Measurements from ENCODE around the gene DCDC1.

- no peak for TF ChIP-seq CTCF (IDR thresholded peaks at IDR 0.05)
- TF ChIP-seq POLR2A (IDR thresholded peaks at IDR 0.05): no peak
- TF ChIP-seq POLR2AphosphoS5 (IDR thresholded peaks at IDR 0.05): no peak
- no peak for TF ChIP-seq EP300 (IDR thresholded peaks at IDR 0.05; ENCODE audit: low read depth)
Measured at GRCh38 chr11:30832831-30833230, 536.7 kb downstream of the DCDC1 start.
